ENCODE data around the gene PIM3. TPM values are rescaled to one million over a fixed set of nuclear protein-coding genes. Genes with fewer than 3 reads are reported as not detected.

PIM3 gene
- total and polyA plus RNA-seq, 4 donors, result 14.5 to 44.0 (median 28.1) TPM

DNA sequence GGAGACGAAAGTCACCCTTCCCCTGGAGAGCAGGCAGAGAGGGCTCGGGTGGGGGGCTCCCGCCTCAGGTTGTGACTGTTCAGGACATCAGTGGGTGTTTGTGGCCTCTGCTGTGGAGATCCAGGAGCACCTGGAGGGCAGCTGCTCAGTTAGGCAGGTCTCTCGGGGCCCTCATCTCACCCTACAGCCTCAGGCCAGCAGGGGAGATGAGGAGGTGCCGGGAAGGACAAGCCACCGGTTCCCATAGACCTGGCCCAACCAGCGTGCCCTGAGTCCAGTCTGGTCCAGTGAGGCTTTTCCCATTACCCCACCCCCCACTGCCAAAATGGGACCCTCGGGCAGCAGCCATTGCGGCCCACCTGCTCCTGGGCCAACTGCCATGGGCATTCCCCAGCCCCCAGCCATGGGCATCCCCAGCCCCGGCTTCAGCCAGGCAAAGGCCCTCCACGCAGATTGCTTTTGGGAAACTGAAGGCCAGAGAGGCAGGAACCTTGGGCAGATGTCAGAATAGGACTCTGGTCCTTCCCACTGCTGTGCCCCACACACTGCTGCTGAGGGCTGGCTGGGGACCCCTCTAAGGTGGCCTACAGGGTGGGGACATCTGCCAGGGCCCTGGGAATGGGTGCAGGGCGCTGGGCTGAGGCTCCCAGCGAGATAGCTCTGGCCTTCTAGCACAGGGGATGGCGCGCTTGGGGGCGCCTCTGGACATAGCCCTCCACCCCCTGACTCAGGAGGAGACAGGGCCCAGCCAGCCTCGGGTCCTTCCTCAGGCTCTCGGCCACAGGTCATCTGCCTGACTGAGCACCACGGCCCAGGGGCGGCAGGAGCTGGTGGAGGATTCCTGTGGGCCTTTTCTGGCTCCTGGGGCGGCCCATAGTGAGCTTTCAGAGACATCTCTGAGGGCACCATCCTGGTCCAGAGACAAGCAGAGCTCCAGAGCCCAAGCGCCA is 4.8 kb downstream of the PIM3 start:
- Histone ChIP-seq H3K27me3 (ENCODE audit: control insufficient read depth in 4 of 4, insufficient read depth in 4 of 4, low read length in 3 of 4) (no peaks in the 10 kb centered on the region), H3K4me3 (ENCODE audit: low read depth in 1 of 3, low read length in 3 of 3) (no peak overlapping the region), H3K9ac (ENCODE audit: low read depth in 1 of 2, low read length in 2 of 2) (peak overlapping the region in 1 of 2 donors; percentile 3), H3K36me3 (ENCODE audit: control insufficient read depth in 4 of 4, insufficient read depth in 3 of 4, low read depth in 1 of 4, low read length in 3 of 4) (peaks cover 0 to 13% (median 3%) of the 10 kb centered on the region in 4 donors), H3K27ac (ENCODE audit: low read depth in 1 of 2, low read length in 2 of 2) (peak overlapping the region; percentile 95 to 99), H3K9me3 (ENCODE audit: control insufficient read depth in 4 of 4, low read length in 3 of 4) (no peaks in the 10 kb centered on the region), H3K4me1 (ENCODE audit: control insufficient read depth in 4 of 4, insufficient read depth in 4 of 4, low read length in 3 of 4) (peaks cover 43 to 80% (median 61%) of the 10 kb centered on the region in 4 donors)
- no peak for DNase-seq (ENCODE audit: low spot score)
- TF ChIP-seq YY1 (IDR thresholded peaks at IDR 0.05) (no peak), RXRA (IDR thresholded peaks at IDR 0.05) (no peak)
- WGBS, result 79% methylated on average over 22 of the region's 22 CpGs

DNA sequence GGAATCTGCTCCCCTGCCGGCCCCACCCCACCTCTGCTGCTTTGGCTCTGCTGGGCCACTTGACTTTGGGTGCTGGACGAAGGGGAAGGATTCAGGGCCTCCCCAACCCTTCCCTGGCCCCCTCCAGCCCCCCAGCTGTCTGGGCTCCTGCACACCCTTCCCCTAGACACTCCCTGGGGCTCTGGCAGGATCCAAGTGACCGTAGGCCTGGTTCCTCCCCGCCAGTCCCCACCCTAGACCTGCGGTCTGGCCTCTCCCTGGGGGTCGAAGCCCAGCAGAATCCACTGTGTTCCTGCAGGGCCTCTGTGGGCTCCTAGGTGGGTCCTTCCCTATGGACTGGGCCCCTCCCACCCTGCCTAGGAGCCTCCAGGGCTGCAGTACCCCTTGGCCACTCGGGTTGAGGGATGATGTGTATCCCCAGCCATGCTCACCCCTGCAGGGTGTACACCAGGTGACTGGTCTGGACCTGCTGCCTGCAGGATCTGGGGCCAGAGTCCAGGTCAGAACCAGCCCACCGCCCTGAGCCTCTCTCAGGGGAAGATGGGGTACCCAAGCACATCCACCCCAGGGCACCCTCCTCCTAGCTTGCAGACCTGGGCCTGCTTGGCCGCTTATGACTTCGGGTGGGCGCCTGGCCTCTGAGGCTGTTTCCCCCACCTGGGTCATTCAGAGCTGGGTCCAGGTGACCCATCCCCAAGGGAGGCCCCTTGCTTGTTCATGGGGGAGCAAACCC is 5.6 kb downstream of the PIM3 start:
- WGBS, result 73% methylated on average over 11 of the region's 11 CpGs

More for the DNA sequence above, 5.6 kb downstream of the PIM3 start:
- Histone ChIP-seq H3K4me3 (ENCODE audit: low read depth in 1 of 3, low read length in 3 of 3) (no peak overlapping the region), H3K36me3 (ENCODE audit: control insufficient read depth in 4 of 4, insufficient read depth in 3 of 4, low read depth in 1 of 4, low read length in 3 of 4) (peaks cover 0 to 13% (median 3%) of the 10 kb centered on the region in 4 donors), H3K27me3 (ENCODE audit: control insufficient read depth in 4 of 4, insufficient read depth in 4 of 4, low read length in 3 of 4) (no peaks in the 10 kb centered on the region), H3K4me1 (ENCODE audit: control insufficient read depth in 4 of 4, insufficient read depth in 4 of 4, low read length in 3 of 4) (peaks cover 44 to 83% (median 64%) of the 10 kb centered on the region in 4 donors), H3K27ac (ENCODE audit: low read depth in 1 of 2, low read length in 2 of 2) (peak overlapping the region; percentile 95 to 99), H3K9ac (ENCODE audit: low read depth in 1 of 2, low read length in 2 of 2) (peak overlapping the region in 1 of 2 donors; percentile 68), H3K9me3 (ENCODE audit: control insufficient read depth in 4 of 4, low read length in 3 of 4) (no peaks in the 10 kb centered on the region)
- DNase-seq (ENCODE audit: low spot score), result no peak
- peak; percentile 53 to 76 for TF ChIP-seq HNF4A (conservative IDR thresholded peaks at IDR 0.05)
- TF ChIP-seq TAF1 (conservative IDR thresholded peaks at IDR 0.05), result no peak
- TF ChIP-seq, protein P1, sequence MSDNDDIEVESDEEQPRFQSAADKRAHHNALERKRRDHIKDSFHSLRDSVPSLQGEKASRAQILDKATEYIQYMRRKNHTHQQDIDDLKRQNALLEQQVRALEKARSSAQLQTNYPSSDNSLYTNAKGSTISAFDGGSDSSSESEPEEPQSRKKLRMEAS (IDR thresholded peaks at IDR 0.05), result no peak
- TF ChIP-seq, protein P2, sequence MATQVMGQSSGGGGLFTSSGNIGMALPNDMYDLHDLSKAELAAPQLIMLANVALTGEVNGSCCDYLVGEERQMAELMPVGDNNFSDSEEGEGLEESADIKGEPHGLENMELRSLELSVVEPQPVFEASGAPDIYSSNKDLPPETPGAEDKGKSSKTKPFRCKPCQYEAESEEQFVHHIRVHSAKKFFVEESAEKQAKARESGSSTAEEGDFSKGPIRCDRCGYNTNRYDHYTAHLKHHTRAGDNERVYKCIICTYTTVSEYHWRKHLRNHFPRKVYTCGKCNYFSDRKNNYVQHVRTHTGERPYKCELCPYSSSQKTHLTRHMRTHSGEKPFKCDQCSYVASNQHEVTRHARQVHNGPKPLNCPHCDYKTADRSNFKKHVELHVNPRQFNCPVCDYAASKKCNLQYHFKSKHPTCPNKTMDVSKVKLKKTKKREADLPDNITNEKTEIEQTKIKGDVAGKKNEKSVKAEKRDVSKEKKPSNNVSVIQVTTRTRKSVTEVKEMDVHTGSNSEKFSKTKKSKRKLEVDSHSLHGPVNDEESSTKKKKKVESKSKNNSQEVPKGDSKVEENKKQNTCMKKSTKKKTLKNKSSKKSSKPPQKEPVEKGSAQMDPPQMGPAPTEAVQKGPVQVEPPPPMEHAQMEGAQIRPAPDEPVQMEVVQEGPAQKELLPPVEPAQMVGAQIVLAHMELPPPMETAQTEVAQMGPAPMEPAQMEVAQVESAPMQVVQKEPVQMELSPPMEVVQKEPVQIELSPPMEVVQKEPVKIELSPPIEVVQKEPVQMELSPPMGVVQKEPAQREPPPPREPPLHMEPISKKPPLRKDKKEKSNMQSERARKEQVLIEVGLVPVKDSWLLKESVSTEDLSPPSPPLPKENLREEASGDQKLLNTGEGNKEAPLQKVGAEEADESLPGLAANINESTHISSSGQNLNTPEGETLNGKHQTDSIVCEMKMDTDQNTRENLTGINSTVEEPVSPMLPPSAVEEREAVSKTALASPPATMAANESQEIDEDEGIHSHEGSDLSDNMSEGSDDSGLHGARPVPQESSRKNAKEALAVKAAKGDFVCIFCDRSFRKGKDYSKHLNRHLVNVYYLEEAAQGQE (IDR thresholded peaks at IDR 0.05), result no peak
- TF ChIP-seq HNF4G (IDR thresholded peaks at IDR 0.05), result no peak
- TF ChIP-seq, protein P3, sequence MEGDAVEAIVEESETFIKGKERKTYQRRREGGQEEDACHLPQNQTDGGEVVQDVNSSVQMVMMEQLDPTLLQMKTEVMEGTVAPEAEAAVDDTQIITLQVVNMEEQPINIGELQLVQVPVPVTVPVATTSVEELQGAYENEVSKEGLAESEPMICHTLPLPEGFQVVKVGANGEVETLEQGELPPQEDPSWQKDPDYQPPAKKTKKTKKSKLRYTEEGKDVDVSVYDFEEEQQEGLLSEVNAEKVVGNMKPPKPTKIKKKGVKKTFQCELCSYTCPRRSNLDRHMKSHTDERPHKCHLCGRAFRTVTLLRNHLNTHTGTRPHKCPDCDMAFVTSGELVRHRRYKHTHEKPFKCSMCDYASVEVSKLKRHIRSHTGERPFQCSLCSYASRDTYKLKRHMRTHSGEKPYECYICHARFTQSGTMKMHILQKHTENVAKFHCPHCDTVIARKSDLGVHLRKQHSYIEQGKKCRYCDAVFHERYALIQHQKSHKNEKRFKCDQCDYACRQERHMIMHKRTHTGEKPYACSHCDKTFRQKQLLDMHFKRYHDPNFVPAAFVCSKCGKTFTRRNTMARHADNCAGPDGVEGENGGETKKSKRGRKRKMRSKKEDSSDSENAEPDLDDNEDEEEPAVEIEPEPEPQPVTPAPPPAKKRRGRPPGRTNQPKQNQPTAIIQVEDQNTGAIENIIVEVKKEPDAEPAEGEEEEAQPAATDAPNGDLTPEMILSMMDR (IDR thresholded peaks at IDR 0.05; ENCODE audit: low read depth, low read length, missing input control), result no peak
- TF ChIP-seq, protein P4, sequence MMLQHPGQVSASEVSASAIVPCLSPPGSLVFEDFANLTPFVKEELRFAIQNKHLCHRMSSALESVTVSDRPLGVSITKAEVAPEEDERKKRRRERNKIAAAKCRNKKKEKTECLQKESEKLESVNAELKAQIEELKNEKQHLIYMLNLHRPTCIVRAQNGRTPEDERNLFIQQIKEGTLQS (IDR thresholded peaks at IDR 0.05), result no peak
- peak in 1 of 2 donors; percentile 22 for TF ChIP-seq RXRA (IDR thresholded peaks at IDR 0.05)
